Transverse colon (tissue), 3 donors: ENCODE measurements around the gene CHIC2.

Experiments
- CTCF ChIP-seq, 5 experiments: fragments of 200-600 bp in 3 of 5; fragments of 450-650 bp in 2 of 5; sonication (generic) in 3 of 5; IDR thresholded peaks; 1 replicate in 2 of 5; 2 replicates in 3 of 5; pipeline ENCODE4 v1.5.1; 2016 to 2017; ENCODE audit warnings: antibody characterized with exemption in 5 of 5, inconsistent platforms in 3 of 5, mild to moderate bottlenecking in 2 of 5, moderate library complexity in 1 of 5
- POLR2A ChIP-seq: fragments of 450-650 bp; IDR thresholded peaks from one replicate; pipeline ENCODE4 v1.6.1; 2016; ENCODE audit warnings: antibody characterized with exemption, mild to moderate bottlenecking, moderate library complexity

- TF ChIP-seq CTCF (IDR thresholded peaks at IDR 0.05) (no peak), POLR2A (no peak)
These were observed 26.0 kb upstream of the CHIC2 start for GRCh38 chr4:54090404-54090803.
